HepG2 (cell line): Measurements from ENCODE around the gene PELI2. TPM values are rescaled to one million over a fixed set of nuclear protein-coding genes. Genes with fewer than 3 reads are reported as not detected.

ENCODE experiments used
- ATAC-seq: fragments of 200-7000 bp; cut with Tn5 transposase; 3 replicates; pipeline ENCODE4 v1.9.1; 2020; ENCODE audit warnings: mild to moderate bottlenecking, moderate library complexity
- BruUV-seq: library from RNA; stranded (reverse); fragments of 400-500 nt; replicated peaks from 2 replicates; lab custom pipeline; 2021; lab: Mats Ljungman, UMichigan
- CTCF ChIA-PET: fragments of 300-600 bp; formaldehyde crosslinking; extraction: SDS; loops from one replicate; lab custom pipeline; 2021; ENCODE audit warnings: low total read pairs, inconsistent platforms, low intra/inter-chr PET ratio; lab: Yijun Ruan, JAX
- POLR2A ChIA-PET: fragments of 350-600 bp; sonication (Branson Sonifier 250); formaldehyde crosslinking; loops from one replicate; lab custom pipeline; 2020; ENCODE audit warnings: antibody characterized with exemption, inconsistent platforms; lab: Yijun Ruan, JAX
- DNase-seq: peaks from one replicate; pipeline ENCODE4 v3.0.0-alpha.2; 2015; ENCODE audit warnings: low spot score
- FAIRE-seq: peaks from 3 replicates; lab custom pipeline; 2011; peaks lifted over from hg19 to GRCh38; lab: Jason Lieb, UNC
- H2AFZ ChIP-seq: one replicate; pipeline ENCODE4 v1.6.1; 2011; ENCODE audit warnings: low read length, inconsistent platforms
- H3K27ac ChIP-seq: fragments of 300-600 bp; 3 replicates; pipeline ENCODE4 v1.8.0; 2011; ENCODE audit warnings: mixed run types, mild to moderate bottlenecking, mixed read lengths, low read length, inconsistent platforms; ENCODE audit not compliant: insufficient read depth; ENCODE audit errors: extremely low read length
- H3K27me3 ChIP-seq, 2 experiments: fragments of 200-600 bp in 1 of 2; 2 replicates in 1 of 2; 3 replicates in 1 of 2; pipeline versions ENCODE4 v1.6.0 to v1.8.0; 2011; ENCODE audit warnings: low read length in 2 of 2, mild to moderate bottlenecking in 2 of 2, moderate library complexity in 2 of 2, inconsistent platforms in 1 of 2; ENCODE audit not compliant: insufficient read depth in 2 of 2, control insufficient read depth in 1 of 2
- H3K36me3 ChIP-seq, 2 experiments: fragments of 200-600 bp in 1 of 2; replicated peaks in 1 of 2; 2 replicates in 1 of 2; 3 replicates in 1 of 2; pipeline versions ENCODE4 v1.5.1 to v1.8.0; 2011; ENCODE audit warnings: low read length in 2 of 2, inconsistent platforms in 1 of 2; ENCODE audit not compliant: insufficient read depth in 2 of 2, control insufficient read depth in 1 of 2
- H3K4me1 ChIP-seq: 2 replicates; pipeline ENCODE4 v1.5.1; 2012; ENCODE audit warnings: low read length, inconsistent platforms; ENCODE audit not compliant: insufficient read depth
- H3K4me2 ChIP-seq: 2 replicates; pipeline ENCODE4 v1.6.0; 2011; ENCODE audit warnings: low read depth, low read length, inconsistent platforms
- H3K4me3 ChIP-seq, 3 experiments: fragments of 200-600 bp in 1 of 3; sonication (generic), shearing (Covaris generic) in 1 of 3; replicated peaks in 1 of 3; 2 replicates each; pipeline ENCODE4 v1.5.1; 2011 to 2016; ENCODE audit warnings: low read length in 3 of 3, inconsistent platforms in 2 of 3, low read depth in 2 of 3, mild to moderate bottlenecking in 2 of 3, control low read depth in 1 of 3, mixed read lengths in 1 of 3; ENCODE audit not compliant: insufficient read depth in 1 of 3
- H3K79me2 ChIP-seq: one replicate; pipeline ENCODE4 v1.6.1; 2011; ENCODE audit warnings: low read length, inconsistent platforms; ENCODE audit not compliant: insufficient read depth
- H3K9ac ChIP-seq: 2 replicates; pipeline ENCODE4 v1.6.0; 2011; ENCODE audit warnings: mild to moderate bottlenecking, low read depth, low read length, inconsistent platforms; ENCODE audit not compliant: insufficient read depth
- H3K9me3 ChIP-seq: 2 replicates; pipeline ENCODE4 v1.5.1; 2012; ENCODE audit warnings: mild to moderate bottlenecking, low read length
- H4K20me1 ChIP-seq: 2 replicates; pipeline ENCODE4 v1.6.0; 2011; ENCODE audit warnings: inconsistent platforms, mild to moderate bottlenecking, low read length, moderate library complexity; ENCODE audit not compliant: insufficient read depth
- AHR ChIP-seq: IDR thresholded peaks from 2 replicates; pipeline ENCODE4 v1.6.1; 2018; ENCODE audit warnings: missing genetic modification reagents, missing compliant biosample characterization
- NFATC3 ChIP-seq: sonication (generic); formaldehyde crosslinking; IDR thresholded peaks from 2 replicates; pipeline ENCODE4 v1.5.1; 2020; ENCODE audit warnings: mild to moderate bottlenecking, missing genetic modification reagents
- PAXIP1 ChIP-seq: sonication (generic); formaldehyde crosslinking; conservative IDR thresholded peaks from 2 replicates; pipeline ENCODE4 v1.4.0; 2020; ENCODE audit warnings: mild to moderate bottlenecking, missing genetic modification reagents, moderate library complexity
- SKI ChIP-seq: fragments of 450-650 bp; IDR thresholded peaks from one replicate; pipeline ENCODE4 v1.6.1; 2018; ENCODE audit warnings: mild to moderate bottlenecking; ENCODE audit not compliant: partially characterized antibody
- SMAD3 ChIP-seq: sonication (generic); formaldehyde crosslinking; IDR thresholded peaks from 2 replicates; pipeline ENCODE4 v1.4.0; 2020; ENCODE audit warnings: missing genetic modification reagents
- WIZ ChIP-seq: sonication (generic); formaldehyde crosslinking; IDR thresholded peaks from 2 replicates; pipeline ENCODE4 v1.5.1; 2020; ENCODE audit warnings: mild to moderate bottlenecking, missing genetic modification reagents
- YEATS4 ChIP-seq: sonication (generic); formaldehyde crosslinking; IDR thresholded peaks from 2 replicates; pipeline ENCODE4 v1.4.0; 2020; ENCODE audit warnings: missing genetic modification reagents, borderline replicate concordance
- ZNF260 ChIP-seq: sonication (generic); formaldehyde crosslinking; IDR thresholded peaks from 2 replicates; pipeline ENCODE4 v1.4.0; 2020; ENCODE audit warnings: missing genetic modification reagents, low read depth, mild to moderate bottlenecking, borderline replicate concordance
- ZNF280B ChIP-seq: sonication (generic); formaldehyde crosslinking; IDR thresholded peaks from 2 replicates; pipeline ENCODE4 v1.5.0; 2020; ENCODE audit warnings: missing genetic modification reagents, mild to moderate bottlenecking, borderline replicate concordance
- WGBS: methylation state at CpG from one replicate; pipeline ENCODE4 v1.1.6; 2017; ENCODE audit warnings: low lambda C conversion rate; 5-methylcytosine and 5-hydroxymethylcytosine counted together
- in situ Hi-C: cut with HindIII; loops from 2 replicates; pipeline ENCODE4 v1.10.0; 2017; ENCODE audit warnings: low pct_unique_long_range_greater_than_20kb; ENCODE audit not compliant: extremely low pct_ligation_motif_present
- intact Hi-C: fragments of 100-400 bp; cut with micrococcal nuclease; formaldehyde crosslinking; loops from one replicate; pipeline ENCODE4 v1.10.0; 2022; ENCODE audit not compliant: unreplicated experiment
- polyA plus RNA-seq, 8 experiments: library from polyadenylated mRNA; depleted of rRNA in 3 of 8; stranded (reverse) in 7 of 8; unstranded in 1 of 8; fragments of >200 nt; fragmentation: Illumina TruSeq in 4 of 8; extraction: Trizol in 4 of 8; gene quantifications; 2 replicates each; pipeline versions ENCODE4 v1.2.1 to v1.2.3, GENCODE V29; 2011 to 2016; ENCODE audit warnings: low read depth in 4 of 8, missing spikeins in 1 of 8, mixed read lengths in 1 of 8; ENCODE audit not compliant: insufficient read depth in 1 of 8
- total RNA-seq, 5 experiments: library from RNA; depleted of rRNA; stranded (reverse); fragments of >200 nt; fragmentation: Illumina TruSeq; extraction: Trizol; gene quantifications; 2 replicates each; pipeline ENCODE4 v1.2.3, GENCODE V29; 2016; ENCODE audit warnings: low read depth in 1 of 5
- TF ChIP-seq, protein P1 (sequence below): sonication (generic); formaldehyde crosslinking; IDR thresholded peaks from 2 replicates; pipeline ENCODE4 v1.5.0; 2020; ENCODE audit warnings: missing genetic modification reagents
- TF ChIP-seq, protein P2 (sequence below): IDR thresholded peaks from 2 replicates; pipeline ENCODE4 v1.6.1; 2018; ENCODE audit warnings: missing genetic modification reagents

Gene PELI2
- total and polyA plus RNA-seq, 2 of the 13 experiments (the other 11 are each of a cell fraction or from before 2014, with no cell fraction given), result 0.07 TPM; not detected in 1

DNA sequence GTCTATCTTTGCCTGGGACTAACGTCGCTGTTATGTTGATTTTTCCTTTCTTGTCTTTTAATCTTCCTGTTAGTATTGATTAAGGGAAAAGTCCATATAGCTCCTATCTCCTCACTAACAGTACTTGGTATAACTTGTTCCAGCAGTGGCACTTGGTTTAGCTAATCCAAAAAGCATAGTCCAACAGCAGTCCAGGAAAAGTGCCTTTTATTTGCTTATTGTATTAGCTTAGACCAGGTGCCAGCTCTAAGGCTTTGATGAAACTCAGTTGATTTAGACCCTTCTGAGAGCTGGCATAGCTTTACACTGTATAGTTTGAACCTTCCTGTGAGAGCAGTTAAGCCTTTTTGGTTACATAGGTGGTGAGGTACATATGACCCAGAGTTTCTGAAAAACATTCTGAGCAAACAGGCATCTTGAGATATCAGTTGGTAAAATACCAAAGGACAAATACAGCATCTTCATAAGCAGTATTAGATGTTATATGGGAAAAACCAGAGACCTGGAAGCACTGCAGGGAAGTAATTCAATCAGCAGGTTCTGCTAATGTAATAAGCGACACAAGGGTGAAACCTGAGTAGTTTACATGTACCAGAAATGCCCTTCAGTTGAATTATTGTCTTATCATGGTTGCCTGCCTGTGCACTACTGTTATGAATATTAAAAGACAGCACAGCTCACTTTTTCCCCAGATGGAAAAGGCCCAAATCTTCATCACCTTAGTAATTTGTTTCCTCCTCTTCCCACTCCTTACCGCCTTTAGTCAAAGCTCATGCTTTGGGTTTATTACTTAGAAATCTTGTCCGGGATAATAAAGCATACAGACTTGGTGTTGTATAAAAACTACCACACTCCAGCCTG, 13.0 kb downstream of the PELI2 start:
- no peaks in the 10 kb centered on the region; a peak in 2 of 5 replicates for H3K27me3 ChIP-seq
- TF ChIP-seq, protein P1, sequence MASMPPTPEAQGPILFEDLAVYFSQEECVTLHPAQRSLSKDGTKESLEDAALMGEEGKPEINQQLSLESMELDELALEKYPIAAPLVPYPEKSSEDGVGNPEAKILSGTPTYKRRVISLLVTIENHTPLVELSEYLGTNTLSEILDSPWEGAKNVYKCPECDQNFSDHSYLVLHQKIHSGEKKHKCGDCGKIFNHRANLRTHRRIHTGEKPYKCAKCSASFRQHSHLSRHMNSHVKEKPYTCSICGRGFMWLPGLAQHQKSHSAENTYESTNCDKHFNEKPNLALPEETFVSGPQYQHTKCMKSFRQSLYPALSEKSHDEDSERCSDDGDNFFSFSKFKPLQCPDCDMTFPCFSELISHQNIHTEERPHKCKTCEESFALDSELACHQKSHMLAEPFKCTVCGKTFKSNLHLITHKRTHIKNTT (CRISPR knock-in tag), result no peak
- TF ChIP-seq ZNF260, result no peak
- TF ChIP-seq WIZ, result no peak
- TF ChIP-seq SKI, result no peak
- TF ChIP-seq YEATS4, result no peak
- no peak for TF ChIP-seq ZNF280B
- TF ChIP-seq PAXIP1 (CRISPR knock-in tag), result no peak
- TF ChIP-seq NFATC3 (CRISPR knock-in tag), result no peak
- TF ChIP-seq, protein P2, sequence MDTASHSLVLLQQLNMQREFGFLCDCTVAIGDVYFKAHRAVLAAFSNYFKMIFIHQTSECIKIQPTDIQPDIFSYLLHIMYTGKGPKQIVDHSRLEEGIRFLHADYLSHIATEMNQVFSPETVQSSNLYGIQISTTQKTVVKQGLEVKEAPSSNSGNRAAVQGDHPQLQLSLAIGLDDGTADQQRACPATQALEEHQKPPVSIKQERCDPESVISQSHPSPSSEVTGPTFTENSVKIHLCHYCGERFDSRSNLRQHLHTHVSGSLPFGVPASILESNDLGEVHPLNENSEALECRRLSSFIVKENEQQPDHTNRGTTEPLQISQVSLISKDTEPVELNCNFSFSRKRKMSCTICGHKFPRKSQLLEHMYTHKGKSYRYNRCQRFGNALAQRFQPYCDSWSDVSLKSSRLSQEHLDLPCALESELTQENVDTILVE (CRISPR knock-in tag), result no peak
- TF ChIP-seq AHR (CRISPR knock-in tag), result no peak
- no peak for TF ChIP-seq SMAD3
- TF ChIP-seq, all 625 proteins: peak for 0

More for the DNA sequence above, 13.0 kb downstream of the PELI2 start:
- H3K36me3 ChIP-seq, result no peaks in the 10 kb centered on the region
- intact Hi-C loops, result no loop called here
- no TSS peak for BruUV-seq
- no peaks in the 10 kb centered on the region for H4K20me1 ChIP-seq
- FAIRE-seq (no peak), ATAC-seq (no peak), DNase-seq (no peak)
- no peaks in the 10 kb centered on the region for H3K4me1 ChIP-seq
- H3K27ac ChIP-seq, result no peak overlapping the region
- no peak overlapping the region for H3K9ac ChIP-seq
- no peak overlapping the region for H3K4me2 ChIP-seq
- WGBS, result 20% methylated on average over 5 of the region's 5 CpGs
- no peak overlapping the region for H3K4me3 ChIP-seq
- no peaks in the 10 kb centered on the region for H3K79me2 ChIP-seq
- POLR2A ChIA-PET, result no interaction called here
- in situ Hi-C loops, result no loop called here
- no peaks in the 10 kb centered on the region for H3K9me3 ChIP-seq
- H2AFZ ChIP-seq, result no peak overlapping the region
- CTCF ChIA-PET, result no interaction called here
